ENCODE data around the gene CNOT6.
A peak's percentile ranks its signal among the peaks of the same experiment; 100 is the strongest.
"Not testable (repeated sequence)": the region's sequence is repeated elsewhere in the genome, so short reads cannot be mapped to it uniquely, and the experiment has no call there.

The CNOT6 gene

DNA sequence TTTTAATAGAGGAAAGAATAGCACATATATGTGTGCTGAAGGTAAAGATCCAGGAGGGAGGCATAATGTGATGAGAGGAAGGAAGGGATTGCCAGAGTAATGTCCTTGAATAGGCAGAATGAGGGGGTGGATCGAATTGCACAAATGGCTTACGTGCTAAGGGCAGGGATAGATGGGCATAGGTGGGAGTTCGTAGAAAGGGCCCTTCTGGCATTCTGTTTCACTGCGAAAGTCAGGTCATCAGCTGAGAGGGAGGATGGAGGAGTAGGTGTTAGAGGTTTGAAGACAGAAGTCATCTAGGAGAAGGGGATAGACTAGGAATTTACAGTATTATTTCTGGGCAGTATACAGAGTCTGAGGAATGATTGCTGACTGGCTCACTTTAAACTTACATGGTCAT, 32.1 kb downstream of the CNOT6 start:
- ChIA-PET CTCF (interaction anchor here (1.6 kb wide), 1 partner anchor 80 kb away, joined by 6 read pairs; no protein-coding TSS in a partner anchor), POLR2A (no interaction called here)
- TF ChIP-seq EGR2 (tag by site-specific recombination; IDR thresholded peaks at IDR 0.05; ENCODE audit: low read depth), result peak; percentile 95
- no peak for TF ChIP-seq ZNF138 (tag by site-specific recombination; IDR thresholded peaks at IDR 0.05; ENCODE audit: borderline replicate concordance)
- TF ChIP-seq ZFHX2 (tag by site-specific recombination; conservative IDR thresholded peaks at IDR 0.05), result peak; percentile 92

DNA sequence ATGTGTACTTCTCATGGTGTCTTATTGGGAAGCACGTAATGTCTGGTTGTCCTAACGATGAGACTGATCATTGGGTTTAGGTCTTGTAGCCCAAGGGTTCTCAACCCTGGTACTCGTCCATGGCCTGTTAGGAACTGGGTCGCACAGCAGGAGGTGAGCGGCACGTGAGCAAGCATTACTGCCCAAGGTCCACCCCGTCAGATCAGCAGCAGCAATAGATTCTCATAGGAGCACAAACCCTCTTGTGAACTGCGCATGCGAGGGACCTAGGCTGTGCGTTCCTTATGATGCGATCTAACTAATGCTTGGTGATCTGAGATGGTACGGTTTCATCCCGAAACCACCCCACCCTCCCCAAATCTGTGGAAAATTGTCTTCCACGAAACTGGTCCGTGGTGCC, 33.5 kb downstream of the CNOT6 start:
- Histone ChIP-seq H3K4me3 (ENCODE audit: low read depth, low read length) (no peak overlapping the region), H3K4me1 (ENCODE audit: control insufficient read depth, insufficient read depth, low read length) (peaks cover 23% of the 10 kb centered on the region), H3K9me3 (ENCODE audit: control insufficient read depth, insufficient read depth, low read depth, low read length) (no peaks in the 10 kb centered on the region), H3K27ac (ENCODE audit: extremely low read depth, low read depth, low read length) (no peak overlapping the region), H3K36me3 (ENCODE audit: control insufficient read depth in 2 of 2, insufficient read depth in 1 of 2, low read length in 2 of 2) (peaks cover 0 to 26% of the 10 kb centered on the region in 2 experiments)
- no peak for TF ChIP-seq ZNF302 (tag by site-specific recombination; IDR thresholded peaks at IDR 0.05; ENCODE audit: low read depth)
- TF ChIP-seq ZNF221 (tag by site-specific recombination; IDR thresholded peaks at IDR 0.05; ENCODE audit: borderline replicate concordance), result no peak
- TF ChIP-seq ZNF585B (tag by site-specific recombination; IDR thresholded peaks at IDR 0.05), result no peak
- TF ChIP-seq ZFP69B (tag by site-specific recombination; IDR thresholded peaks at IDR 0.05), result no peak
- no peak for TF ChIP-seq SP3 (tag by site-specific recombination; IDR thresholded peaks at IDR 0.05)
- no peak for TF ChIP-seq GFI1B (tag by site-specific recombination; IDR thresholded peaks at IDR 0.05)
- no peak for TF ChIP-seq ZNF335 (tag by site-specific recombination; conservative IDR thresholded peaks at IDR 0.05)
- POLR2A ChIA-PET, result no interaction called here
- CTCF ChIA-PET, result no interaction called here

More for the DNA sequence above, 32.1 kb downstream of the CNOT6 start:
- Histone ChIP-seq H3K4me3 (ENCODE audit: low read depth, low read length) (no peak overlapping the region), H3K9me3 (ENCODE audit: control insufficient read depth, insufficient read depth, low read depth, low read length) (no peaks in the 10 kb centered on the region), H3K27ac (ENCODE audit: extremely low read depth, low read depth, low read length) (no peak overlapping the region), H3K36me3 (ENCODE audit: control insufficient read depth in 2 of 2, insufficient read depth in 1 of 2, low read length in 2 of 2) (peaks cover 0 to 16% of the 10 kb centered on the region in 2 experiments), H3K4me1 (ENCODE audit: control insufficient read depth, insufficient read depth, low read length) (peaks cover 32% of the 10 kb centered on the region)

DNA sequence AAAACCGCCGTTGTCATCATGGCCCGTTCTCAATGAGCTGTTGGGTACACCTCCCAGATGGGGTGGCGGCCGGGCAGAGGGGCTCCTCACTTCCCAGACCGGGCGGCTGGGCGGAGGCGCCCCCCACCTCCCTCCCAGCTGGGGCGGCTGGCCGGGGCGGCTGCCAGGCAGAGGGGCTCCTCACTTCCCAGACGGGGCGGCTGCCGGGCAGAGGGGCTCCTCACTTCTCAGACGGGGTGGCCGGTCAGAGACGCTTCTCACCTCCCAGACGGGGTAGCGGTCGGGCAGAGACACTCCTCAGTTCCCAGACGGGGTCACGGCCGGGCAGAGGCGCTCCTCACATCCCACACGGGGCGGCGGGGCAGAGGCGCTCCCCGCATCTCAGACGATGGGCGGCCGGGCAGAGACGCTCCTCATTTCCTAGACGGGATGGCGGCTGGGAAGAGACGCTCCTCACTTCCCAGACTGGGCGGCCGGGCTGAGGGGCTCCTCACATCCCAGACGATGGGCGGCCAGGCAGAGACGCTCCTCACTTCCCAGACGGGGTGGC, 36.9 kb downstream of the CNOT6 start:
- peaks cover 4 to 49% of the 10 kb centered on the region in 2 experiments for H3K36me3 ChIP-seq (ENCODE audit: control insufficient read depth in 2 of 2, insufficient read depth in 1 of 2, low read length in 2 of 2)
- POLR2A ChIA-PET; H3K4me1 ChIP-seq (ENCODE audit: control insufficient read depth, insufficient read depth, low read length); H3K27ac ChIP-seq (ENCODE audit: extremely low read depth, low read depth, low read length); H3K4me3 ChIP-seq (ENCODE audit: low read depth, low read length); CTCF ChIA-PET; H3K9me3 ChIP-seq (ENCODE audit: control insufficient read depth, insufficient read depth, low read depth, low read length): not testable (repeated sequence)

DNA sequence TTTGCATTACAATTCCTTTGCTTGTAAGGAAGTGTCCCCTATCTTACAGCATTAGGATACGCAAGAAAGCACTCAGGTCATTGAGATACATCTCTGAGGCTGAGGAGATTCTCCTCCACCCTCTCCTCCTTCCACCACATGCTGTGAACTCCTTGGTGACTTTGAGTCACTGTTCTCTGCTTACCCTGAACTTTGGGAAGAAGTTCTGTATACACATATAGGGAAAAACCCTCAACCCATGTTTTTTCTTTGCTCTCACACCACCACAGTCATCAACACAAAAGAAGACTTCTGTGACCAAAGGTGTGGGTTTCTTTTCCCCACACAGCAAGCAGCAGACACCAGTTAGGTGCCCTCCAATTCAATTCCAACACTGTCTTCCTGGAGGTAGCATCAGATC, 38.1 kb downstream of the CNOT6 start:
- ChIA-PET POLR2A (no interaction called here), CTCF (interaction anchor here (0.6 kb wide), 1 partner anchor 60 kb away, joined by 3 read pairs; no protein-coding TSS in a partner anchor)
- no peak overlapping the region for H3K4me3 ChIP-seq (ENCODE audit: low read depth, low read length)
- no peak overlapping the region for H3K27ac ChIP-seq (ENCODE audit: extremely low read depth, low read depth, low read length)
- no peaks in the 10 kb centered on the region for H3K9me3 ChIP-seq (ENCODE audit: control insufficient read depth, insufficient read depth, low read depth, low read length)
- H3K4me1 ChIP-seq (ENCODE audit: control insufficient read depth, insufficient read depth, low read length), result no peaks in the 10 kb centered on the region
- TF ChIP-seq PRDM1 (tag by site-specific recombination; IDR thresholded peaks at IDR 0.05) (no peak), SALL2 (tag by site-specific recombination; IDR thresholded peaks at IDR 0.05; ENCODE audit: borderline replicate concordance) (no peak), ZNF146 (tag by site-specific recombination; IDR thresholded peaks at IDR 0.05) (no peak), IKZF3 (tag by site-specific recombination; IDR thresholded peaks at IDR 0.05) (no peak), ZNF843 (tag by site-specific recombination; IDR thresholded peaks at IDR 0.05) (no peak), ZSCAN23 (tag by site-specific recombination; IDR thresholded peaks at IDR 0.05) (no peak), ZNF501 (tag by site-specific recombination; IDR thresholded peaks at IDR 0.05) (no peak), ZNF701 (tag by site-specific recombination; IDR thresholded peaks at IDR 0.05) (no peak), ZNF239 (tag by site-specific recombination; IDR thresholded peaks at IDR 0.05) (no peak), ZFP3 (tag by site-specific recombination; IDR thresholded peaks at IDR 0.05; ENCODE audit: low read depth) (no peak), ZNF202 (tag by site-specific recombination; IDR thresholded peaks at IDR 0.05; ENCODE audit: borderline replicate concordance) (no peak), ZNF391 (tag by site-specific recombination; IDR thresholded peaks at IDR 0.05; ENCODE audit: borderline replicate concordance, low read depth) (no peak), ZNF830 (tag by site-specific recombination; IDR thresholded peaks at IDR 0.05; ENCODE audit: low read depth) (no peak)
- peaks cover 14 to 59% of the 10 kb centered on the region in 2 experiments for H3K36me3 ChIP-seq (ENCODE audit: control insufficient read depth in 2 of 2, insufficient read depth in 1 of 2, low read length in 2 of 2)
